Measurements from ENCODE around the gene TMEM205.
"Not testable (repeated sequence)": the region's sequence is repeated elsewhere in the genome, so short reads cannot be mapped to it uniquely, and the experiment has no call there.

The TMEM205 gene

DNA sequence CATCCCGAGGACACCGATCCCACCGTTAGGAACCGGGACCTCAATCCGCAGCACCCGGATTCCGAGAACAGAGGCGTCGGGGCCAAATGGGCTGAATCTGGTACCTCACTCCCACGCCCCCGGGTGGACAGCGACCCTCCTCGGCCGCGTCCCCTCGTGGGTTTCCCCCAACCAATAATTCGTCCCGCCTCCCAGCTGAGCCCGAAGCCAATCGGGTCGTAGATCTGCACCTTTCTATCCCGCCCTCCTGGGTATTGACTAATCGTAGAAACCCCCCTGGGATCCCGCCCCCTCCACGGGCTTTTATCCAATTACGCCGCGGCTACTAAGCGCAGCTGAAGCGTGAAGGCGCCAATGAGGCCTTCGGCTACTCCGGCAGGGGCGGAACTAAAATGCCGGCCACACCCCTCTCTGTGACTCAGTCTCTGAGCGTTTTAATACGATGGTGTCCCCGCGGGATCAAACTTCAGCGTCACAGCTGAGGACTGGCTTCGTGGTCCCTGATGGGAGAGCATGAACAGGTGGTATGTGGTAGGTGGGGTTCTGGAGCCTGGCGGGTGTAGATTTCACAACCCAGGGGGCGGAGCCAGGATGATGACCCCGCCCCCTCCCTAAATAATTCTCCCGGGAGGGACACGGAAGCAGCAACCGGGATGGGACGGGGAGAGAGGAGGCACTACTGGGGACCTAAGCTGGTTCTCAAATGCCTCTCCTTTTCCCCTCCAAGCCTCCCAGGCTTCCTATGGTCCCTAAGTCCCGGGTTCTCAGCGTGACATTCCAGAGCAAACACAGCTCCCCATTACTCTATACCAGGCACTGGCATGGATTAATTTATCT, at the start of gene TMEM205, which contains the start of gene CCDC159:
TSS of gene TMEM205 (minus strand) at position 165 of the 837 bp plus-strand sequence. CDS start 649 bp downstream, outside the sequence.
TSS of gene CCDC159 (plus strand) at position 416 of the 837 bp plus-strand sequence. CDS start at position 504, 88 bp downstream.
- DNase-seq, result peak; percentile 92

- DNase-seq, result no peak
Observed at GRCh38 chr19:11390933-11391680, 45.0 kb upstream of the TMEM205 start.

DNA sequence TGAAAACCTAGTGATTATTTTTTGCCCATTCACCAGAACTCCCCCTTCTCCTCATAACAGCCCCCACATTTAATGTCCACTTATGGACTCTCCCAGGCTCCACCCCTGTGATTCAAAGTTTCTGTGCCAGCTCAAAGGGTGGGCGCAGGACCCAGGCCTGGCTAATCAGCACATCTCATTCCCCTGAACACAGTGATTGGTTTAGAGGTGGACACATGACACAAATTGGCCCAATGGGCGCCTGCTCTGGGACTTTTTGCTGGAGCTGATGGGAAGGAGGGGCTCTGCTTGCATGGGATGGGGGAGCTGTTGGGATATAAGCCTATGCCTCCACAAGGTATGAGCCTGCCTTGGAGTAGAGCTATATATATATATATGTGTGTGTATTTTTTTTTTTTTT, 44.3 kb upstream of the TMEM205 start:
- no peak for DNase-seq

GRCh38 chr19:11387162-11388034, 41.3 kb upstream of the TMEM205 start:
- DNase-seq, result no peak

DNA sequence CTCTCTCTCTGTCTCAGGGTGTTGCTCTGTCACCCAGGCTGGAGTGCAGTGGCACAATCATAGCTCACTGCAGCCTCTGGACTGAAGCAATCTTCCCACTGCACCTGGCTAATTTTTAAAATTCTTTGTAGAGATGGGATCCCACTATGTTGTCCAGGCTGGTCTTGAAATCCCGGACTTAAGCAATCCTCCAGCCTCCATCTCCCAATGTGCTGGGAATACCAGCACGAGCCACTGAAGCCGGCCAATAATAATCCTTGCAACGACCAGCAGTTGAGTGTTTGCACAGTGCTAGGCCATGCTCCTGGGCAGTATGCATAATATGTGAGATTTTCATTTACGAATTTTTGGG, 38.7 kb upstream of the TMEM205 start:
- DNase-seq, result no peak

GRCh38 chr19:11383706-11384048, 37.6 kb upstream of the TMEM205 start:
- DNase-seq, result no peak

DNA sequence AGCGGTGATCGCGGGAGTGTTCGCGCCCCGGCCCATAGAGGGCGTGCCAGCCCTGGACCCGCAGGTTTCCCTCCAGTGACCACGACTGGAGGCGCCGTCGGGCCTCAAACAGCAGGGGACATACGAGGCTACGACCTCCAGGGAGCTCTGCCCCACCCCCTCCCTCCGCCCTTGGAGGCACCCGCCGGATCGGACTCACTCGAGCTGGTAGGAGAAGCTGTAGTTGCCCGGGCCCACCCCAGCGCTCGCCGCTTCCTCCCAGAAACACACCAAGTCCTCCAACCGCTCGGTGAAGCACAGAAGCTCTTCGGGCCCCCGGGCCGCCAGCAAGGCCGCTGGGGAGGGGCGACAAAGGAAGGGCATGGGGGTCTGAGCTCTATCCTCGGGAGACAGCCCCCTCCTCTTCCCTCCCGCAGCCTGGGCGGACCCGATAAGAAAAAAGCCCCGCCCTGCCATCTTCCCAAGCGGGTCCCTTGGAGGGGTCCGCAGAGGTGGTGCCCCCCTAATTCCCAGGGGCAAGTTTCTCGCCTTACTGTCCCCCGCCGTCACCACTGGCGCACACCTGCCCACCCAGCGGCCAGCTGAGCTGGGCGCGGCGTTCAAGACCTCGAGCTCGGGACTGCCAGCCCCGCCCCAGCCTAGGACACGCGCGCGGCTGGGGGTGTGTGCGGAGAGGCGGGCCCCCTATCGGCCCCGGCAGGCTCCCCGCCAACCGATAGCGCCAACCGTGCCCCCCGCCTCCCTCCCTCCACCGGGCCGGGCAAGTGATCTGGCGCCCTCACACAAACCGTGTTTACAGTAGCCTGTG, 37.0 kb upstream of the TMEM205 start:
- DNase-seq, result no peak

GRCh38 chr19:11380653-11381537, 34.8 kb upstream of the TMEM205 start:
- peak; percentile 81 for DNase-seq

DNA sequence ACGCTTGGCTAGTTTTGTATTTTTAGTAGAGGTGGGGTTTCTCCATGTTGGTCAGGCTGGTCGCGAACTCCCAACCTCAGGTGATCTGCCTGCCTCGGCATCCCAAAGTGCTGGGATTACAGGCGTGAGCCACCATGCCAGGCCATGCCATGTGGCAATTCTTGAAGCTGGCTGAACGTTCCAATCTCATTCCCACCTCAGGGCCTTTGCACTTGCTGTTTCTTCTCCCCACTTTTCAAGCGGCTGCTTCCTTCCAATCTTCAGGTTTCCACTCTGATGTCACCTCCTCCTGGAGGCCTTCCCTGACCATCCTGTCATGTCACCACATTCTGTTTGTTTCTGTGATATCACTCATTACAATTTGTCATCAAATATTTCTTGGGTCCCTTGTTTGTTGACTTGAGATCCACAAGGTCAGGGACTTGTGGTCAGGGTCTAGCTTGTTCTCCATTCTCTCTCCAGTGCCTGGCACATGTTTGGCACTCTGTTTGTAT, 33.8 kb upstream of the TMEM205 start:
- DNase-seq, result no peak

GRCh38 chr19:11379269-11379845, 33.3 kb upstream of the TMEM205 start:
- DNase-seq, result not testable (repeated sequence)

DNA sequence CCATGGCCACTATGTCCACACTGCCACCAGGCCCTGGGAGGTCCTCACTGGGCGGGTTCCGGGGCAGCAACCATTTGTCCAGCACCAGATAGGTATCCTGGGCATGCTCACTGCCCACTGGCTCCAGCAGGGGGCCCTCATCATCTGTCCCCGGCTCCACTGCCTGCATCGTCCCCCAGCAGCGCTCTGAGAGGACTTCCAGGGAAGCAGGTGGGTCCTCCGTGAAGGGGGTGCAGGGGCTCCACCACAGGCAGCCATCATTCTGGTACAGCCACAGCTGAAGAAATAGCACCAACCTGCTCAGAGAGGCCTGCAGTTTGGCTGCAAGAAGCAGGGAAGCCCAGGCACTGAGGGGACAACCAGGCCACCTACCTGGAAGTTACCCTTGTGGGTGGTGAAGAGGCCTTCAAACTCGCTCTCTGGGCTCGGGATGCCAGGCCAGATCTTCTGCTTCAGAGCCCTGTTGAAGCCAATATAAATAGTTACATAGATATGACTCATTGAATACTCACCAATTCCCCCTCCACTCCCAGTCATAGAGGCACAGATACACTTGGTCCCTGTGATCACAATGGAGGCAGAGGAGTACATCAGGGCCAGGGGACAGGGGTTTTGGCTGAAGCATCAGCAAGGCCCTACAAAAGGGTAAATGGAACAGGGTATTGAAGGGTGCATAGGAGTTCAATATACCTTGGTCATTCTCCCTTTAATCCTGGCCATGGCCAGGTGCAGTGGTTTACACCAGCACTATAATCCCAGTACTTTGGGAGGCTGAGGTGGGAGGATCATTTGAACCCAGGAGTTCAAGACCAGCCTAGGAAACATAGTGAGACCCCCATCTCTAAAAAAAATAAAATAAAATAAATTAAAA, 32.5 kb upstream of the TMEM205 start:
- no peak for DNase-seq

GRCh38 chr19:11377756-11378155, 31.7 kb upstream of the TMEM205 start:
- DNase-seq, result no peak

DNA sequence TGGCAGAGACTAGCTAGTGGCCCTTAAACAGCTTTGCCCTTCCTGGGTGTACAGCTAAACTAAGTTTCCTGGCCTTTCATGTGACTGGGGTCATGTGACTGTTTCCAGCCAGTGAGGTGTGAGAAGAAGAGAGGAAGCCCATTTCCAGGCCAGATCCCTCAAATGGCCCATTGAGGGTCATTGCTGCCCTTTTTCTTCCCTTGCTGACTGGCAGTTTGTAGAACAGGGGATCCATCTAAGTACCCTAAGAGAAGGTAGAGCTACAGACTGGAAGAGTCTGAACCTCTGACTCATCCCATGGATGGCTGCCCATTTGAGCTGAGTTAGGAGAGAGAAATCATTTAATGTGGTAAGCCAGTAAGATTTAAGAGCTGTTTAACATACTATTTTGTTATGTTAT, 31.2 kb upstream of the TMEM205 start:
- DNase-seq, result no peak

DNA sequence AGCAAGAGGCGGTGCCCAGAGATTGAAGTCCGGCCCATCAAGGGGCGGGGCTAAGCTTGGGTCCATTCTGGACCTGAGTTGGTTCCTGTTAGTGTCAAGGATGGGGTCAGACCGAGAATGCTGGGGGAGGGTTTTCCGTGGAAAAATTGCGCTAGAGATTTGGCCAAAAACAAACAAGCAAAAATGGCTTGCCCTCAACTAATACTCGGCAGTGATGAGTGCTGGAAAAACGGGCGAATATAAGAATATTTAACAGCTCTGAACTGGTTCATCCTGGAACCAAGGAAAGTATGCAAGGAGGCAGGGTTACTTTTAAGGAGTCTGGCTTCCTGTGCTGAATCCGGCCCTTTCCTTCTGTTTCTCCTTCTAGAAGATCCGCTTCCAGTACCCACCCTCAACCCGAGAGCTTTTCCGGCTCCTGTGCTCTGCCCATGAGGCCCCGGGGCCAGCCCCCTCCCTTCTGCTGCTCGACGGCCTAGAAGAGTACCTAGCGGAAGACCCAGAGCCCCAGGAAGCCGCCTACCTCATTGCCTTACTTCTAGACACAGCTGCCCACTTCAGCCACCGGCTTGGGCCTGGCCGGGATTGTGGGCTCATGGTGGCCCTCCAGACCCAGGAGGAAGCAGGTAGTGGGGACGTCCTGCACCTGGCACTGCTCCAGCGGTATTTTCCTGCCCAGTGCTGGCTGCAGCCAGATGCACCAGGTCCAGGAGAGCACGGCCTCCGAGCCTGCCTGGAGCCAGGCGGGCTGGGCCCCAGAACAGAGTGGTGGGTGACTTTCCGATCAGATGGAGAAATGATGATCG, 29.3 kb upstream of the TMEM205 start:
- DNase-seq, result no peak

DNA sequence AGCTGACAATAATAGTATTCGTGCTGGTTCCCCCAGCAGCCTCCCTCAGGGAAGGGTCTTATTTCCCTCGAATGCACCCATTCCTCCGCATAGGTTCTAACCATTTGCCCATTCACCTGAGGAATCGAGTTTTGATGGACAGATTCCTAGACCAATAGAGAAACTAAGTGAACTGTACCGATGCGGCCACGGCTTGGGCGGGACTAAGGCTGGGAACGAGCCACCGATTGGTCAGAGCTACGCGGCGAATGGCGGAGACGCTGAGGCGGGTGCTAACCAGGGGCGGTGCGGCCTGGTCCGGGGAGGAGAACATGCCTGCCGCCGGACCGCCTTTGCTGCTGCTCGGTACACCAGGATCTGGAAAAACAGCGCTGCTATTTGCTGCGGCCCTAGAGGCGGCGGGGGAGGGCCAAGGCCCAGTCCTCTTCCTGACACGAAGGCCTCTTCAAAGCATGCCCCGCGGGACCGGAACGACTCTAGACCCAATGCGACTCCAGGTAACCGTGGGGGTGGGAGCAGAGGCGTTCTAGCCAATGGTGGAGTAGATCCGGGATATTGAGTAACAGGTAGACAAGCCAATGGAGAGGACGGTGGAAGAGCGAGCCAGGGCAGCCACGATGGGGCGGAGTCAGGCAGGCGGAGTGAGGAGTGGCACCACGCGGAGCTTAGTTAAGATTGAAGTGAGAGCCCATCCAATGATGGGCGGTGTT, 28.5 kb upstream of the TMEM205 start, which contains the start of gene SWSAP1:
TSS of gene SWSAP1 (plus strand) at position 234 of the 710 bp plus-strand sequence. CDS start at position 249, 15 bp downstream.
- DNase-seq, result peak; percentile 98

DNA sequence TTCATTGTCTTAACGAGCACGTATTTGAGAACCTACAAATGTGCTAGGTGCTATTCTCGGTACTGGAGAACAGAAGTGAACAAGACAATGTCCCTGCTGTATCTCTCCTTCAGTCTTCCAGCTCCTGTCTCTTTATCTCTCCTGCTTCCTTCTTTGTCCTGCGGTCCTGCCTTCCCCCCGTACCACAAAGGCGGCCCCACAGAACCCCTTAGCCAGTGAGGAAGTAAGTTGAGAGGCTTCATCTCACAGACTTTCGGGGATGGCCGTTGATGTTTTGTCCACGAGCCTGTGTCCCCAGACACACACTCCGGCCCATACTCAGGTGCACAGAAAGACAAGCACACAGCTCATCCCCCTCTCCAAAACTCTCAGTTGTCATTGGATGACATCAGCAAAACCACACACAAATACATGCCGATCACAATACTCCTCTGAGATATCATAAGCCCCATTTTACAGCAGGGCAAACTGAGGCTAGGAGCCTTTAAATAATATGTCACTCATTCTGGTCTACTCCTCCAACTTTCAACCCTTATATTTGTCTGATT, 27.9 kb upstream of the TMEM205 start:
- no peak for DNase-seq

DNA sequence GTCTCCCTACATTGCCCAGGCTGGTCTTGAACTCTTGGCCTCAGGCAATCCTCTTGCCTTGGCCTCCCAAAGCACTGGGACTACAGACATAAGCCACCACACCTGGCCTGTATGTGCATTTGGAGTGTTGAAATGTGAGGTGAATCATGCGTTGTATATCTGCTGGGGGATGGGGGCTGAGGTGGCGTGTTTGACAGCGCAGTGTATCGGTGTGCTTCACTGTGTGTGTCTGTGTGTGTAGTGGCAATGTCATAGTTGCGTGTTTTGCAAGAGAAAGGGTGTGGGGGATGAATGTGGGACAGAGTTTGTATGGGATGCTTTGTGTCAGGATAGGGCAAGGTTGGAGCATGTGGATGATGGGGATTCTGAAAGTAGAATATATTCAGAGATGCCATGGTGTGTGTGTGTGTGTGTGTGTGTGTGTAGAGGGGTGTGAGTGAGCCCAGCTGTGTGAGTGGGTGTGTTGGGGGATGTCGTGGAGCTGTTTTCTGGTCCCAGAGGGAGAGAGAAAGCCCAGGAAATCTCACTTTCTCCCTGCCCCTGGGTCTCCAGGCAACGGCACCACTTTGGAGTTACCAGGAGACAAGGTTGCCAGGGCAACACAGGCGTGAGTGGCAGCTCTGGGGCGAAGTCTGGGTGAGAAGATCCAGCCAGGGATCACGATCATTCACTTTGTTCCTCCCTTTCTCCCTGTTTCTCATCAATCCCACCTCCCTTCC, 27.3 kb upstream of the TMEM205 start:
- no peak for DNase-seq
